Measurements from ENCODE around the gene IQSEC1. TPM values are rescaled to one million over a fixed set of nuclear protein-coding genes. Genes with fewer than 3 reads are reported as not detected.

Gene IQSEC1
- total RNA-seq, 3 donors from 2014 or later = 19.8 to 42.2 (median 21.9) TPM

- no peaks in the 10 kb centered on the region for H3K9me3 ChIP-seq
- ATAC-seq = no peak
- intact Hi-C loops (cut with DNase I, micrococcal nuclease) = no loop called here
These were observed 113.8 kb downstream of the IQSEC1 start for GRCh38 chr3:12959410-12959809.

GRCh38 chr3:12957824-12958792 is 115.1 kb downstream of the IQSEC1 start:
- Histone ChIP-seq H3K9me3 (no peaks in the 10 kb centered on the region), H3K36me3 (ENCODE audit: low read depth) (no peaks in the 10 kb centered on the region), H3K4me1 (ENCODE audit: low read depth) (peaks cover 13% of the 10 kb centered on the region), H3K4me3 (no peak overlapping the region)
- DNase-seq = no peak
- intact Hi-C loops (cut with DNase I, micrococcal nuclease) = no loop called here
- ATAC-seq = no peak
- TF ChIP-seq CTCF (IDR thresholded peaks at IDR 0.05) = no peak

More at GRCh38 chr3:12959410-12959809, 113.8 kb downstream of the IQSEC1 start:
- Histone ChIP-seq H3K4me1 (ENCODE audit: low read depth) (peaks cover 21% of the 10 kb centered on the region), H3K4me3 (no peak overlapping the region), H3K36me3 (ENCODE audit: low read depth) (no peaks in the 10 kb centered on the region)
- DNase-seq = no peak
- no peak for TF ChIP-seq CTCF (IDR thresholded peaks at IDR 0.05)

GRCh38 chr3:12957339-12957738 is 115.9 kb downstream of the IQSEC1 start:
- intact Hi-C loops (cut with DNase I, micrococcal nuclease) = no loop called here
- Histone ChIP-seq H3K4me3 (no peak overlapping the region), H3K9me3 (no peaks in the 10 kb centered on the region), H3K36me3 (ENCODE audit: low read depth) (no peaks in the 10 kb centered on the region), H3K4me1 (ENCODE audit: low read depth) (peaks cover 10% of the 10 kb centered on the region)
- TF ChIP-seq CTCF (IDR thresholded peaks at IDR 0.05) = no peak
- no peak for ATAC-seq
- no peak for DNase-seq

- Histone ChIP-seq H3K4me3 (no peak overlapping the region), H3K4me1 (ENCODE audit: low read depth) (peaks cover 10% of the 10 kb centered on the region), H3K36me3 (ENCODE audit: low read depth) (no peaks in the 10 kb centered on the region), H3K9me3 (no peaks in the 10 kb centered on the region)
- DNase-seq (no peak), ATAC-seq (no peak)
- intact Hi-C loops (cut with DNase I, micrococcal nuclease) = no loop called here
- TF ChIP-seq CTCF (IDR thresholded peaks at IDR 0.05) = no peak
These were observed 116.9 kb downstream of the IQSEC1 start for GRCh38 chr3:12956316-12956660.

GRCh38 chr3:12955651-12956315 is 117.4 kb downstream of the IQSEC1 start:
- no peak for TF ChIP-seq CTCF (IDR thresholded peaks at IDR 0.05)
- intact Hi-C loops (cut with DNase I, micrococcal nuclease) = no loop called here
- Histone ChIP-seq H3K4me1 (ENCODE audit: low read depth) (peaks cover 7% of the 10 kb centered on the region), H3K4me3 (no peak overlapping the region), H3K9me3 (no peaks in the 10 kb centered on the region), H3K36me3 (ENCODE audit: low read depth) (no peaks in the 10 kb centered on the region)
- DNase-seq (no peak), ATAC-seq (no peak)
